Neuron (in vitro differentiated cells): Measurements from ENCODE around the gene UBASH3B.

Experiments used
- H2AFZ ChIP-seq: one replicate; pipeline ENCODE4 v1.6.1; 2013; ENCODE audit warnings: low read depth, mild to moderate bottlenecking, inconsistent platforms, low read length, moderate library complexity
- H3K27me3 ChIP-seq: one replicate; pipeline ENCODE4 v1.6.1; 2013; ENCODE audit warnings: low read length; ENCODE audit not compliant: insufficient read depth
- H3K36me3 ChIP-seq: one replicate; pipeline ENCODE4 v1.6.1; 2013; ENCODE audit warnings: low read length; ENCODE audit not compliant: insufficient read depth
- H3K4me1 ChIP-seq: one replicate; pipeline ENCODE4 v1.6.1; 2013; ENCODE audit warnings: low read length; ENCODE audit not compliant: insufficient read depth
- H3K4me3 ChIP-seq: 2 replicates; pipeline ENCODE4 v1.5.1; 2013; ENCODE audit warnings: mild to moderate bottlenecking, low read length, moderate library complexity
- H3K9me3 ChIP-seq: one replicate; pipeline ENCODE4 v1.6.1; 2013; ENCODE audit warnings: low read length

The UBASH3B gene

DNA sequence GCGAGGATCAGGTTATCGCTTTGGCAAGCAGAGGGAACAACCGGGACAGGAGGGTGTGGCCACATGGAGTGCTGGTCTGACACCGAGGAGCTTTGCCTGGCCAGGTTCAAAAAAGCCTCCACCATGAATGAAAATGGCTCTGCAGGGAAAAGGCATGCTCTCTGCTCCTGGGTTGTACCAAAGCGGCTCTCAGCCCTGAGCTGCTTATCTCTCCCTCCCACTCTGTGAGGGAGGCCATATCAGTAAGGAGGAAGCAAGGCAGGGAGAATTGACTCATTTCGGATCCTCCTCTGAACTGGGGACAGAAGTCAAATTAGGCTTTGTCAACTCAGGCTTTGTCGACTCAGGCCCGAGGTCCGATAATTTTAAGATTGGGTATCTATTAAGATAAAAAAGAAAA, 99.9 kb downstream of the UBASH3B start:
- no peaks in the 10 kb centered on the region for H3K27me3 ChIP-seq
- no peaks in the 10 kb centered on the region for H3K4me1 ChIP-seq
- H3K9me3 ChIP-seq = no peaks in the 10 kb centered on the region
- H3K36me3 ChIP-seq = no peaks in the 10 kb centered on the region
- H2AFZ ChIP-seq = no peak overlapping the region
- no peak overlapping the region for H3K4me3 ChIP-seq

DNA sequence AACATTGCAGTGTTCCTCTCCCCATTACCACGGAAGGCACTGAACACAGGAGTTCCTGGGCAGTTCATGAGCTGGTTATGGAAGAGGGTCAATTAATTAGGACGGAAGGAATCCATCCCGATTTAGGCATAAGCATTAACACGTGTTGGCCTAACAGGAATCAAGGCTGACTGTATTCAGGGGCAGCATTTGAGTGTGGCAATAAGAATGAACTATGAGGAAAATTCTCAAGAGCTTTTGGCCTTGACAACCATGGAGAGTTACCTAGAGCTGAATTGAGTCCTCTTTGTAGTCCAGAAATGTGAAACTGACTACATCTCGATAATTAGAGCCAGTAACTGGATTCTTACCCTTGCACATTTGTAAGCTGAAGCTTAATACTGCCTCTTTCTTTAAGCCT, 100.4 kb downstream of the UBASH3B start:
- H3K36me3 ChIP-seq = no peaks in the 10 kb centered on the region
- no peaks in the 10 kb centered on the region for H3K27me3 ChIP-seq
- H3K4me3 ChIP-seq = no peak overlapping the region
- no peak overlapping the region for H2AFZ ChIP-seq
- no peaks in the 10 kb centered on the region for H3K4me1 ChIP-seq
- no peaks in the 10 kb centered on the region for H3K9me3 ChIP-seq

DNA sequence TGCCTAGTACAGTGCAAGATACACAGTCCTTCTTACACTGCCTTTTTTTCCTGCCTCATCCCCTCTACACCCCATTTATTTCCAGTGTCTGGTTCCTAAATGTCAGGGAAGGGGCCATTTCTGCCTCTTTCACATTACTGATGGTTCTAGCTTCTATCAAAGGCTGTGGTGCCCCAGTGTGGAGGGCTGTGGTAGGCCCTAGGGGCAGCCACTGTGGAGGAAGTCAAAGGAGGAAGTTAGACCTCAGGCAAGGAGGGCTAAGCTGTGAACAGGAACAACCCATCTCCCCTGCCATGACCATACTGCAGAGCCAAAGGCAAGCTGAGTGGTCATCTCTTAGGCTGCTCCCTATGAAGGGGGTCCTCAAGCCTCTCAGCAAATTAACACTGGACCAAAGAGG, 100.9 kb downstream of the UBASH3B start:
- H3K27me3 ChIP-seq = no peaks in the 10 kb centered on the region
- H2AFZ ChIP-seq = no peak overlapping the region
- H3K9me3 ChIP-seq = no peaks in the 10 kb centered on the region
- no peaks in the 10 kb centered on the region for H3K36me3 ChIP-seq
- no peaks in the 10 kb centered on the region for H3K4me1 ChIP-seq
- H3K4me3 ChIP-seq = no peak overlapping the region

- H3K9me3 ChIP-seq = no peaks in the 10 kb centered on the region
- no peaks in the 10 kb centered on the region for H3K4me1 ChIP-seq
- no peaks in the 10 kb centered on the region for H3K36me3 ChIP-seq
- no peak overlapping the region for H2AFZ ChIP-seq
- no peaks in the 10 kb centered on the region for H3K27me3 ChIP-seq
- no peak overlapping the region for H3K4me3 ChIP-seq
Measured at GRCh38 chr11:122757201-122757600, 101.7 kb downstream of the UBASH3B start.

DNA sequence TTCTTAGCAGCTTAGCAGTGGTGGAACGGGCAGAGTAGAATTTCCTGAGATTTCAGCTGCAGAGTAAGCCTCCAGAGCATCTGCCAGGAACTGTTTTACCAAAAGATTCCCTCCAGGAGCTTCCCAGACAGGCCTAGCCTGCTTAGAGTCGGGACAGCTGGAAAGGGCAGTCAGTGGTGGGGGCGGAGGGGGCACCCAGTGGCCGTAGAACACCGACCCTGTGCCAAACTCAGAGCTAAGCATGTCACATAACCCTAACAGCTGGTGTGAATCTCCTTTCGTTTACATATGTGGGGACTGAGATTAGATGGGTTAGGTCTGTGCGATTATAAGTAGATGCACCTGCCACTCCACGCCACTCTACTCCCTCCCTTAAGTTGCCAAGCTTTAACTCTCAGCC, 102.8 kb downstream of the UBASH3B start:
- Histone ChIP-seq H3K4me1 (no peaks in the 10 kb centered on the region), H3K4me3 (no peak overlapping the region), H3K36me3 (no peaks in the 10 kb centered on the region)

GRCh38 chr11:122758974-122759373, 103.5 kb downstream of the UBASH3B start:
- H3K4me1 ChIP-seq = no peaks in the 10 kb centered on the region
- no peaks in the 10 kb centered on the region for H3K9me3 ChIP-seq
- H3K27me3 ChIP-seq = no peaks in the 10 kb centered on the region
- H3K36me3 ChIP-seq = no peaks in the 10 kb centered on the region
- H3K4me3 ChIP-seq = no peak overlapping the region
- no peak overlapping the region for H2AFZ ChIP-seq

More for the DNA sequence above, 102.8 kb downstream of the UBASH3B start:
- Histone ChIP-seq H3K9me3 (no peaks in the 10 kb centered on the region), H2AFZ (no peak overlapping the region), H3K27me3 (no peaks in the 10 kb centered on the region)

DNA sequence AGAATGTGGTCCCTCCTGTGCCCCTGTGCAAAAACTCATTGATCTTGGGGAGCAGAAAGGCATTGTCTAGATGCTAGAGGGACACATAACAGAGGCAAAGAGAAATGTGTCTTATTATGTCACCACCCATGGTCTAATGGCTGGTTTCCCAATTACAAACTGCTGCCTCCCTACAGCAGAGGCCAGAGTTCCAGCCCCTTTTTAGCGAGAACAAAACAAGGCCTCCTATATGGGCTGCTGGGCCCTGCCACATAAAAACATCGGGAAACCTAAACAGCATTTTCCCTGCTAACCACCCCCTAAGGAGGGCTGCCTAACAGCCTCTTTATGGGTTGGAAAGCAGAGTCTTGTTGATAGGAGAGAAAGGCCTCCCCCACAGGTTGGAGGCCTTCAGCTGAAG, 107.6 kb downstream of the UBASH3B start:
- Histone ChIP-seq H3K27me3 (no peaks in the 10 kb centered on the region), H3K36me3 (no peaks in the 10 kb centered on the region), H3K4me1 (no peaks in the 10 kb centered on the region), H2AFZ (no peak overlapping the region), H3K9me3 (no peaks in the 10 kb centered on the region), H3K4me3 (no peak overlapping the region)

GRCh38 chr11:122764371-122765090, 109.0 kb downstream of the UBASH3B start:
- Histone ChIP-seq H3K4me1 (no peaks in the 10 kb centered on the region), H3K27me3 (no peaks in the 10 kb centered on the region), H3K9me3 (no peaks in the 10 kb centered on the region), H2AFZ (no peak overlapping the region), H3K4me3 (no peak overlapping the region), H3K36me3 (no peaks in the 10 kb centered on the region)

DNA sequence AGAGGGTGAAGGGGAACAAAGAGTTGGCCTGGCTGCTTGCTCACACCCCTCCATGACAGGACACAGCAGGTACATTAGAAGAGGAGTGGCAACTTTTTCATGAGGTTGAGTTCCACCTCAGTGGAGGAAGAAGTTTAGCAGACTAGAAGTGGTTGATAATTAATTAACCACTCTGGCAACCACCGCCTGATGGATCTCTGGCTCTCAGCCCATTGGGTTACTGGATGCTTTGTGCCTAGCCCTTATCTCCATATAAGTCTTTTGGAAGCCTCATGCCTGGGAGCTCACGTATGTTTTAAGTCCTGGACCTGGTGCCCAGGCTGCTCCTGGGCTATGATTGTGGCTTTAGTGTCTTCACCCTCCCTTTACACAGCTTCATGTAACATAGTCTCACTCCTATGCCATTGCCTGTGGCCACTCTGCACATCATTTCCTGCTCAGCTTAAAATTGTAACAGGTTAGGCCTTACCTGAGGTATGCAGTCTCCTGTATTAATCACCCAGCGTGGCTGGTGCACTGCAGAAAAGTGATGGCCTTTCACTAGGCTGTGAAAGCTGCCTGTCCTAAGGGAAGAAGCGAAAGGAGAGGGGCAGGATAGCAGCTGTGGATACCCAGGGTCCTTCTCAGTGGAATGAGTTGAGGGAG, 110.1 kb downstream of the UBASH3B start:
- H3K27me3 ChIP-seq = no peaks in the 10 kb centered on the region
- H2AFZ ChIP-seq = no peak overlapping the region
- no peaks in the 10 kb centered on the region for H3K9me3 ChIP-seq
- H3K4me3 ChIP-seq = no peak overlapping the region
- no peaks in the 10 kb centered on the region for H3K36me3 ChIP-seq
- H3K4me1 ChIP-seq = no peaks in the 10 kb centered on the region

GRCh38 chr11:122769126-122769780, 113.7 kb downstream of the UBASH3B start:
- Histone ChIP-seq H3K27me3 (no peaks in the 10 kb centered on the region), H3K4me3 (no peak overlapping the region), H3K9me3 (no peaks in the 10 kb centered on the region), H2AFZ (no peak overlapping the region), H3K4me1 (peaks cover 4% of the 10 kb centered on the region), H3K36me3 (no peaks in the 10 kb centered on the region)

GRCh38 chr11:122772945-122773344, 117.4 kb downstream of the UBASH3B start:
- Histone ChIP-seq H3K4me1 (peaks cover 4% of the 10 kb centered on the region), H3K27me3 (no peaks in the 10 kb centered on the region), H2AFZ (no peak overlapping the region), H3K4me3 (no peak overlapping the region), H3K36me3 (no peaks in the 10 kb centered on the region), H3K9me3 (no peaks in the 10 kb centered on the region)

GRCh38 chr11:122773781-122774266, 118.3 kb downstream of the UBASH3B start:
- Histone ChIP-seq H3K4me3 (no peak overlapping the region), H3K36me3 (no peaks in the 10 kb centered on the region)

DNA sequence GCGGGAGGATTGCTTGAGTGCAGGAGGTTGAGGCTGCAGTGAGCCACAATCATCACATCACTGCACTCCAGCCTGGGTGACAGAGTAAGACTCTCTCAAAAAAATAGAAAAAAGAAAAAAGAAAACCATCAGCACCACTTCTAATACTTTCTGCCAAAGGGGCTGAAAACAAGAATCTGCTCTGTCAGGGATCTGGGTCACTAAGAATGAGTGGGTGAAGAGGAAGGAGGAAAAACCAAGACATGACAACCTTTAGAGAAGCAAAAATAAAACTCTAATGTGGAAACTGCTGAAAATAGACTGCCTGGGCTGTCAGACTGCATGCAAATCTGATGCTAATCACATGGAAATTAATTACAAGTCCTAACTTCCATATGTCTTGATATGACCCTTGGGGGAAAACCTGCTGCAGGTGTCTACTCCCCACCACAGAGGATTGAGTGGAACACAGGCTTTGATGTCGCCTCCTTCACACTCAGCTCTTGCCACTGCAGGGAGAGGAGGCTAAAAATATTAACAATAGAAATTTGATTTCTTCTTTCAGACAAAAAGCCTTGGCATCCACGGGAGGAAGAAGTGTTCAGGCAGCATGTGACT, 120.3 kb downstream of the UBASH3B start:
- no peaks in the 10 kb centered on the region for H3K9me3 ChIP-seq
- no peak overlapping the region for H3K4me3 ChIP-seq
- H2AFZ ChIP-seq = no peak overlapping the region
- no peaks in the 10 kb centered on the region for H3K27me3 ChIP-seq
- no peaks in the 10 kb centered on the region for H3K36me3 ChIP-seq
- peaks cover 4% of the 10 kb centered on the region for H3K4me1 ChIP-seq

More at GRCh38 chr11:122773781-122774266, 118.3 kb downstream of the UBASH3B start:
- peaks cover 4% of the 10 kb centered on the region for H3K4me1 ChIP-seq
- no peak overlapping the region for H2AFZ ChIP-seq
- no peaks in the 10 kb centered on the region for H3K27me3 ChIP-seq
- no peaks in the 10 kb centered on the region for H3K9me3 ChIP-seq
